GM19438 (cell line): ENCODE data around the gene ORM1.
"Not testable (repeated sequence)": the region's sequence is repeated elsewhere in the genome, so short reads cannot be mapped to it uniquely, and the experiment has no call there.

ENCODE experiments used
- ATAC-seq: cut with Tn5 transposase; IDR thresholded peaks from one replicate; pipeline ENCODE4 v1.9.1; 2021; ENCODE audit warnings: low read depth; ENCODE audit not compliant: unreplicated experiment

The ORM1 gene

GRCh38 chr9:114322160-114322818 is 609 bp upstream of the ORM1 start:
- ATAC-seq, result not testable (repeated sequence)

GRCh38 chr9:114323849-114324248 is 951 bp downstream of the ORM1 start:
- ATAC-seq, result not testable (repeated sequence)

- no peak for ATAC-seq
Observed at GRCh38 chr9:114324492-114324891, 1.6 kb downstream of the ORM1 start.

GRCh38 chr9:114324965-114325364 is 2.1 kb downstream of the ORM1 start:
- not testable (repeated sequence) for ATAC-seq

GRCh38 chr9:114325684-114326254 is 2.9 kb downstream of the ORM1 start:
- ATAC-seq, result not testable (repeated sequence)

GRCh38 chr9:114327749-114328148 is 4.9 kb downstream of the ORM1 start:
- no peak for ATAC-seq

GRCh38 chr9:114328357-114328820 is 5.5 kb downstream of the ORM1 start:
- not testable (repeated sequence) for ATAC-seq

GRCh38 chr9:114328937-114329624 is 6.2 kb downstream of the ORM1 start:
- not testable (repeated sequence) for ATAC-seq

- not testable (repeated sequence) for ATAC-seq
Observed at GRCh38 chr9:114329625-114330022, 6.7 kb downstream of the ORM1 start, which contains the start of gene ORM2. Gene ORM2 (plus strand): TSS chr9:114329869. CDS start chr9:114329905, 36 bp downstream.

GRCh38 chr9:114330636-114331035 is 7.7 kb downstream of the ORM1 start:
- ATAC-seq, result no peak

GRCh38 chr9:114331229-114332195 is 8.6 kb downstream of the ORM1 start:
- ATAC-seq, result not testable (repeated sequence)

GRCh38 chr9:114332474-114333040 is 9.7 kb downstream of the ORM1 start:
- not testable (repeated sequence) for ATAC-seq

- not testable (repeated sequence) for ATAC-seq
Observed at GRCh38 chr9:114333718-114334117, 10.8 kb downstream of the ORM1 start.

- no peak for ATAC-seq
Observed at GRCh38 chr9:114334490-114334889, 11.6 kb downstream of the ORM1 start.

GRCh38 chr9:114335745-114336144 is 12.8 kb downstream of the ORM1 start:
- no peak for ATAC-seq

GRCh38 chr9:114336157-114336556 is 13.3 kb downstream of the ORM1 start:
- no peak for ATAC-seq

- ATAC-seq, result no peak
Observed at GRCh38 chr9:114336699-114337395, 13.9 kb downstream of the ORM1 start.

GRCh38 chr9:114338187-114338586 is 15.3 kb downstream of the ORM1 start:
- no peak for ATAC-seq

GRCh38 chr9:114339130-114339908 is 16.4 kb downstream of the ORM1 start:
- ATAC-seq, result no peak
